ENCODE results near the gene EPB41L4B. TPM values are rescaled to one million over a fixed set of nuclear protein-coding genes. Genes with fewer than 3 reads are reported as not detected.

The EPB41L4B gene
- total RNA-seq, 1 experiment from 2014 or later = 8.1 TPM

DNA sequence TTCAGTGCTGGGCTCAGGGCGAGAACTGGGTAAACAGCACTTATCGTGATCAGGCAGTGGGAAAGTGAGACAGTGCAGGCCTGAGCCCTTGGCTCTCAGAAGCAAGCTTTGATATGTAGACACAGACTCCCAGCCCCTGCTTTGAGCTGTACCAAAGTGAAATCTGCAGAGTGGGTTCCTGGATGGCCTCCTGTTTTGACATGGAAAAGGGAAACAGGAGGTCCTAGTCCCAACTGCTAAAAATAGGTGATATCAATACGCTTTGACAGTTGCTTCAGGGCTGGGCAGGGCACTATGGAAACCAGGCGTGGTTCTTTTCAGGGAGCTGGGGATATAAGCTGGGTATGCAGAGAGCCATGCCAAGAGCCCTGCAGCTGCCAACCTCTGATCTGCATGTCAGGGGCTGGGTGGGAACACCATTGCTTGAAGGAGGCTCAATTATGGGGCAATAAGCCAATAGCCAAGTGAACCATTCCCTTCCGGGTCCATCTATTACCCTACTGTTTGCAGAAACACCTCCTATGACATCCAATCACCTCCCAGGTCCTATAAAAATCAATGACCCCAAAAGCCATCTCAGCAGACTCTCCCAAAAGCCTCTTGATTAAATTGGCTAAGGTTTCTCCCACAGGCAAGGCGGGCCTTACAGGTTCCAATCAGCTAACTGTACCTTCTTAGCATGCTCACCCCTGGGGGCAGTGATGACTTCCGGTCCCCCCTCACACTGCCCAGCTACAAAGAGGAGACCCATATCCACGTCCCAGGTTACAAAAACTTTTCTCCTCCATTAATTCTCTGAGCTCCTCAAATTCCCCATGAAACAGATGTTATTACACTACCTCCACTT lies 45.8 kb downstream of the EPB41L4B start:
- intact Hi-C loops (cut with micrococcal nuclease) = no loop called here
- H3K9me3 ChIP-seq (ENCODE audit: control insufficient read depth in 1 of 2, insufficient read depth in 1 of 2, low read depth in 1 of 2, low read length in 2 of 2) = no peaks in the 10 kb centered on the region
- H3K9me2 ChIP-seq (ENCODE audit: insufficient read depth) = no peaks in the 10 kb centered on the region
- no peak overlapping the region for H3K4me3 ChIP-seq (replicated peaks in 1 of 2; ENCODE audit: low read depth in 1 of 2, low read length in 2 of 2)
- no peak for ATAC-seq
- ChIA-PET RAD21 (ENCODE audit: low non-redundant PET in 1 of 2, low total read pairs in 2 of 2, uncharacterized antibody in 2 of 2, unreplicated experiment in 2 of 2) (no interaction called here), CTCF (no interaction called here), POLR2A (no interaction called here)
- no peaks in the 10 kb centered on the region for H3K79me2 ChIP-seq (ENCODE audit: insufficient read depth, low read length)
- no peaks in the 10 kb centered on the region for H4K20me1 ChIP-seq (ENCODE audit: insufficient read depth)
- H3K9ac ChIP-seq (ENCODE audit: low read length) = no peak overlapping the region
- H3K36me3 ChIP-seq (ENCODE audit: control insufficient read depth in 1 of 2, insufficient read depth in 2 of 2, low read length in 2 of 2) = no peaks in the 10 kb centered on the region
- no TSS peak for BruUV-seq (replicated peaks)
- no peak overlapping the region for H3K27ac ChIP-seq (ENCODE audit: low read depth, low read length)
- no peaks in the 10 kb centered on the region for H3K4me1 ChIP-seq (ENCODE audit: control insufficient read depth in 1 of 2, insufficient read depth in 2 of 2, low read length in 2 of 2)
- H2AFZ ChIP-seq (ENCODE audit: low read depth, low read length, poor library complexity, severe bottlenecking) = no peak overlapping the region
- H3K27me3 ChIP-seq (ENCODE audit: insufficient read depth, low read length) = no peaks in the 10 kb centered on the region
- DNase-seq (ENCODE audit: low read depth, low spot score) = no peak
- H3K4me2 ChIP-seq (ENCODE audit: low read length) = no peak overlapping the region
- no peak for TF ChIP-seq ZBTB33 (IDR thresholded peaks at IDR 0.05; ENCODE audit: extremely low read depth, insufficient replicate concordance, low read length)
- TF ChIP-seq POLR2A (IDR thresholded peaks at IDR 0.05; ENCODE audit: borderline replicate concordance, extremely low read depth, insufficient read depth, insufficient read length) = no peak

DNA sequence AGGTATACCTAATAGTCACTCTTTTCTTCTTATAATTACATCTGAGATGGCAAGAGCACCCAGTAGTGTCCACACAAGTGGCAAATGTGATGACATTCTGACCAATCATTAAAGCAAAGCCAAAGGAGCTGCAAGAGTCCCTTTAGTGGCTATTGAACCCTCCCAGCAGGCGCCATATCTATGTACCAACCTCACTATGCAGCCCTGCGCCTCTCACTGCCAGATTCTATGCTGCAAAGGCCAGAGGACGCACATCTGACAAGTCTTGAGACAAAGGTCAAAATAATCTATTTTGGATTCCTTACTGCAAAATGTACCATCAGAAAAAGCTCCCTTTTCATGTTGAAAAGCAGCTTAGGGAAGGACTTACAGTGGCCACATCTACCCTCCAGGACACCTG lies 47.0 kb downstream of the EPB41L4B start:
- CTCF ChIA-PET = no interaction called here
- POLR2A ChIA-PET = interaction anchor here (0.6 kb wide), 1 partner anchor 24 kb away, joined by 3 read pairs; no protein-coding TSS in a partner anchor
- Histone ChIP-seq H3K9me3 (ENCODE audit: control insufficient read depth in 1 of 2, insufficient read depth in 1 of 2, low read depth in 1 of 2, low read length in 2 of 2) (no peaks in the 10 kb centered on the region), H3K9ac (ENCODE audit: low read length) (no peak overlapping the region), H3K27me3 (ENCODE audit: insufficient read depth, low read length) (no peaks in the 10 kb centered on the region), H3K4me3 (replicated peaks in 1 of 2; ENCODE audit: low read depth in 1 of 2, low read length in 2 of 2) (no peak overlapping the region), H3K4me2 (ENCODE audit: low read length) (no peak overlapping the region), H3K9me2 (ENCODE audit: insufficient read depth) (no peaks in the 10 kb centered on the region), H2AFZ (ENCODE audit: low read depth, low read length, poor library complexity, severe bottlenecking) (no peak overlapping the region), H3K79me2 (ENCODE audit: insufficient read depth, low read length) (no peaks in the 10 kb centered on the region), H3K4me1 (ENCODE audit: control insufficient read depth in 1 of 2, insufficient read depth in 2 of 2, low read length in 2 of 2) (no peaks in the 10 kb centered on the region), H4K20me1 (ENCODE audit: insufficient read depth) (no peaks in the 10 kb centered on the region), H3K27ac (ENCODE audit: low read depth, low read length) (no peak overlapping the region), H3K36me3 (ENCODE audit: control insufficient read depth in 1 of 2, insufficient read depth in 2 of 2, low read length in 2 of 2) (no peaks in the 10 kb centered on the region)
- ATAC-seq = no peak
- RAD21 ChIA-PET (ENCODE audit: low non-redundant PET in 1 of 2, low total read pairs in 2 of 2, uncharacterized antibody in 2 of 2, unreplicated experiment in 2 of 2) = no interaction called here
- intact Hi-C loops (cut with micrococcal nuclease) = no loop called here
- no TSS peak for BruUV-seq (replicated peaks)
- DNase-seq (ENCODE audit: low read depth, low spot score) = no peak
- TF ChIP-seq POLR2A (IDR thresholded peaks at IDR 0.05; ENCODE audit: borderline replicate concordance, extremely low read depth, insufficient read depth, insufficient read length) (no peak), CTCF (IDR thresholded peaks at IDR 0.05 in 2 of 3, conservative IDR thresholded peaks at IDR 0.05 in 1 of 3; ENCODE audit: borderline replicate concordance in 1 of 3, insufficient read depth in 1 of 3, low read depth in 2 of 3, low read length in 2 of 3) (no peak), POLR2AphosphoS5 (IDR thresholded peaks at IDR 0.05; ENCODE audit: low read depth, low read length) (no peak), SRF (IDR thresholded peaks at IDR 0.05; ENCODE audit: low read depth) (no peak), YY1 (IDR thresholded peaks at IDR 0.05; ENCODE audit: extremely low read depth, insufficient replicate concordance, low read depth, low read length) (no peak), RAD21 (IDR thresholded peaks at IDR 0.05; ENCODE audit: low read depth) (no peak), CBX3 (IDR thresholded peaks at IDR 0.05; ENCODE audit: low read depth) (no peak)
- TF ChIP-seq, protein P1, sequence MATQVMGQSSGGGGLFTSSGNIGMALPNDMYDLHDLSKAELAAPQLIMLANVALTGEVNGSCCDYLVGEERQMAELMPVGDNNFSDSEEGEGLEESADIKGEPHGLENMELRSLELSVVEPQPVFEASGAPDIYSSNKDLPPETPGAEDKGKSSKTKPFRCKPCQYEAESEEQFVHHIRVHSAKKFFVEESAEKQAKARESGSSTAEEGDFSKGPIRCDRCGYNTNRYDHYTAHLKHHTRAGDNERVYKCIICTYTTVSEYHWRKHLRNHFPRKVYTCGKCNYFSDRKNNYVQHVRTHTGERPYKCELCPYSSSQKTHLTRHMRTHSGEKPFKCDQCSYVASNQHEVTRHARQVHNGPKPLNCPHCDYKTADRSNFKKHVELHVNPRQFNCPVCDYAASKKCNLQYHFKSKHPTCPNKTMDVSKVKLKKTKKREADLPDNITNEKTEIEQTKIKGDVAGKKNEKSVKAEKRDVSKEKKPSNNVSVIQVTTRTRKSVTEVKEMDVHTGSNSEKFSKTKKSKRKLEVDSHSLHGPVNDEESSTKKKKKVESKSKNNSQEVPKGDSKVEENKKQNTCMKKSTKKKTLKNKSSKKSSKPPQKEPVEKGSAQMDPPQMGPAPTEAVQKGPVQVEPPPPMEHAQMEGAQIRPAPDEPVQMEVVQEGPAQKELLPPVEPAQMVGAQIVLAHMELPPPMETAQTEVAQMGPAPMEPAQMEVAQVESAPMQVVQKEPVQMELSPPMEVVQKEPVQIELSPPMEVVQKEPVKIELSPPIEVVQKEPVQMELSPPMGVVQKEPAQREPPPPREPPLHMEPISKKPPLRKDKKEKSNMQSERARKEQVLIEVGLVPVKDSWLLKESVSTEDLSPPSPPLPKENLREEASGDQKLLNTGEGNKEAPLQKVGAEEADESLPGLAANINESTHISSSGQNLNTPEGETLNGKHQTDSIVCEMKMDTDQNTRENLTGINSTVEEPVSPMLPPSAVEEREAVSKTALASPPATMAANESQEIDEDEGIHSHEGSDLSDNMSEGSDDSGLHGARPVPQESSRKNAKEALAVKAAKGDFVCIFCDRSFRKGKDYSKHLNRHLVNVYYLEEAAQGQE (IDR thresholded peaks at IDR 0.05; ENCODE audit: low read depth) = no peak
